HL-60 (cell line): ENCODE data around the gene CCDC159.

Experiments
- DNase-seq, 2 experiments: peaks; one replicate each; pipeline ENCODE4 v3.0.0-alpha.2; 2010 to 2020; ENCODE audit warnings: low read depth in 1 of 2, low spot score in 1 of 2
- H3K27ac ChIP-seq: fragments of 250-450 bp; sonication (Bioruptor Pico); replicated peaks from 2 replicates; pipeline ENCODE4 v1.5.1; 2020; ENCODE audit warnings: mild to moderate bottlenecking, moderate library complexity
- H3K27me3 ChIP-seq: fragments of 250-450 bp; sonication (Bioruptor Pico); 2 replicates; pipeline ENCODE4 v1.5.1; 2021; ENCODE audit warnings: mild to moderate bottlenecking, moderate library complexity; ENCODE audit not compliant: insufficient read depth, poor library complexity, severe bottlenecking
- H3K4me3 ChIP-seq: replicated peaks from 2 replicates; pipeline ENCODE4 v1.5.1; 2011; ENCODE audit warnings: mild to moderate bottlenecking, control low read depth, low read length; ENCODE audit not compliant: insufficient read depth
- GABPA ChIP-seq: IDR thresholded peaks from 2 replicates; pipeline ENCODE4 v1.6.1; 2012; ENCODE audit warnings: low read depth
- POLR2AphosphoS5 ChIP-seq: IDR thresholded peaks from 2 replicates; pipeline ENCODE4 v1.6.1; 2012; ENCODE audit warnings: low read depth
- SPI1 ChIP-seq: IDR thresholded peaks from 2 replicates; pipeline ENCODE4 v1.6.1; 2012; ENCODE audit warnings: low read depth, mild to moderate bottlenecking, borderline replicate concordance
- TF ChIP-seq, protein P1 (sequence below): IDR thresholded peaks from one replicate; pipeline ENCODE4 v1.5.1; 2011; ENCODE audit warnings: low read length, control low read depth, inconsistent platforms; ENCODE audit not compliant: insufficient read depth
- TF ChIP-seq, protein P2 (sequence below): IDR thresholded peaks from 2 replicates; pipeline ENCODE4 v1.6.1; 2012; ENCODE audit warnings: low read depth; ENCODE audit not compliant: insufficient replicate concordance

Gene CCDC159

DNA sequence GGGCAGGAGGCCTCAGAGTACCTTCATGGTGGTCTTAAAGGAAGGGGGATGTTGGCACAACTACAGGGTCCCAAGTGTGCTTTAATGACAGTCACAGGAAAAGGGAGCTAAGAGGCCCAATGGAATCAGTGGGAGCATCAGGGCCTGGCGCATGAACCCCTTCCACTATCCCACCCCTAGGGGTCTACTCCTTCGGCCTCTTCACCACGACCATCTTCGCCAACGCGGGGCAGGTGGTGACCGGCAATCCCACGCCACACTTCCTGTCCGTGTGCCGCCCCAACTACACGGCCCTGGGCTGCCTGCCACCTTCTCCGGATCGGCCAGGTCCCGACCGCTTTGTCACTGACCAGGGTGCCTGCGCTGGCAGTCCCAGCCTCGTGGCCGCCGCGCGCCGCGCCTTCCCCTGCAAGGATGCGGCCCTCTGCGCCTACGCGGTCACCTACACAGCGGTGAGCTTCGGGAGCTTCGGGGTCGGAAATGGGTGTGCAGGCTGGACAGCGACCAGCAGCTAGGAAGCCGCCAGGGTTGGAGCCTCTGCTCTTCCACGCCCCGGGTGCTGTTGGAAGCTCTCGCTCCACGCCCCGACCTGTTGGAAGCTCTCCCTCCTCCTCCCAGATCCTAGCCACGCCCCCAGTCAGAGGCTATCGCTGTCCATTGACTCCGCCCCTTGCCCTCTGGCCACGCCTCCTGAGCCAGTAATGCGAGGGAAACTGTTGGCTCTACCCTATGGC, 14.9 kb downstream of the CCDC159 start:
- TF ChIP-seq POLR2AphosphoS5 (no peak), GABPA (no peak), SPI1 (no peak)
- TF ChIP-seq, protein P1, sequence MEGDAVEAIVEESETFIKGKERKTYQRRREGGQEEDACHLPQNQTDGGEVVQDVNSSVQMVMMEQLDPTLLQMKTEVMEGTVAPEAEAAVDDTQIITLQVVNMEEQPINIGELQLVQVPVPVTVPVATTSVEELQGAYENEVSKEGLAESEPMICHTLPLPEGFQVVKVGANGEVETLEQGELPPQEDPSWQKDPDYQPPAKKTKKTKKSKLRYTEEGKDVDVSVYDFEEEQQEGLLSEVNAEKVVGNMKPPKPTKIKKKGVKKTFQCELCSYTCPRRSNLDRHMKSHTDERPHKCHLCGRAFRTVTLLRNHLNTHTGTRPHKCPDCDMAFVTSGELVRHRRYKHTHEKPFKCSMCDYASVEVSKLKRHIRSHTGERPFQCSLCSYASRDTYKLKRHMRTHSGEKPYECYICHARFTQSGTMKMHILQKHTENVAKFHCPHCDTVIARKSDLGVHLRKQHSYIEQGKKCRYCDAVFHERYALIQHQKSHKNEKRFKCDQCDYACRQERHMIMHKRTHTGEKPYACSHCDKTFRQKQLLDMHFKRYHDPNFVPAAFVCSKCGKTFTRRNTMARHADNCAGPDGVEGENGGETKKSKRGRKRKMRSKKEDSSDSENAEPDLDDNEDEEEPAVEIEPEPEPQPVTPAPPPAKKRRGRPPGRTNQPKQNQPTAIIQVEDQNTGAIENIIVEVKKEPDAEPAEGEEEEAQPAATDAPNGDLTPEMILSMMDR, result no peak
- TF ChIP-seq, protein P2, sequence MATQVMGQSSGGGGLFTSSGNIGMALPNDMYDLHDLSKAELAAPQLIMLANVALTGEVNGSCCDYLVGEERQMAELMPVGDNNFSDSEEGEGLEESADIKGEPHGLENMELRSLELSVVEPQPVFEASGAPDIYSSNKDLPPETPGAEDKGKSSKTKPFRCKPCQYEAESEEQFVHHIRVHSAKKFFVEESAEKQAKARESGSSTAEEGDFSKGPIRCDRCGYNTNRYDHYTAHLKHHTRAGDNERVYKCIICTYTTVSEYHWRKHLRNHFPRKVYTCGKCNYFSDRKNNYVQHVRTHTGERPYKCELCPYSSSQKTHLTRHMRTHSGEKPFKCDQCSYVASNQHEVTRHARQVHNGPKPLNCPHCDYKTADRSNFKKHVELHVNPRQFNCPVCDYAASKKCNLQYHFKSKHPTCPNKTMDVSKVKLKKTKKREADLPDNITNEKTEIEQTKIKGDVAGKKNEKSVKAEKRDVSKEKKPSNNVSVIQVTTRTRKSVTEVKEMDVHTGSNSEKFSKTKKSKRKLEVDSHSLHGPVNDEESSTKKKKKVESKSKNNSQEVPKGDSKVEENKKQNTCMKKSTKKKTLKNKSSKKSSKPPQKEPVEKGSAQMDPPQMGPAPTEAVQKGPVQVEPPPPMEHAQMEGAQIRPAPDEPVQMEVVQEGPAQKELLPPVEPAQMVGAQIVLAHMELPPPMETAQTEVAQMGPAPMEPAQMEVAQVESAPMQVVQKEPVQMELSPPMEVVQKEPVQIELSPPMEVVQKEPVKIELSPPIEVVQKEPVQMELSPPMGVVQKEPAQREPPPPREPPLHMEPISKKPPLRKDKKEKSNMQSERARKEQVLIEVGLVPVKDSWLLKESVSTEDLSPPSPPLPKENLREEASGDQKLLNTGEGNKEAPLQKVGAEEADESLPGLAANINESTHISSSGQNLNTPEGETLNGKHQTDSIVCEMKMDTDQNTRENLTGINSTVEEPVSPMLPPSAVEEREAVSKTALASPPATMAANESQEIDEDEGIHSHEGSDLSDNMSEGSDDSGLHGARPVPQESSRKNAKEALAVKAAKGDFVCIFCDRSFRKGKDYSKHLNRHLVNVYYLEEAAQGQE, result peak; percentile 74
- Histone ChIP-seq H3K27ac (no peak overlapping the region), H3K4me3 (no peak overlapping the region), H3K27me3 (no peaks in the 10 kb centered on the region)
- no peak for DNase-seq

DNA sequence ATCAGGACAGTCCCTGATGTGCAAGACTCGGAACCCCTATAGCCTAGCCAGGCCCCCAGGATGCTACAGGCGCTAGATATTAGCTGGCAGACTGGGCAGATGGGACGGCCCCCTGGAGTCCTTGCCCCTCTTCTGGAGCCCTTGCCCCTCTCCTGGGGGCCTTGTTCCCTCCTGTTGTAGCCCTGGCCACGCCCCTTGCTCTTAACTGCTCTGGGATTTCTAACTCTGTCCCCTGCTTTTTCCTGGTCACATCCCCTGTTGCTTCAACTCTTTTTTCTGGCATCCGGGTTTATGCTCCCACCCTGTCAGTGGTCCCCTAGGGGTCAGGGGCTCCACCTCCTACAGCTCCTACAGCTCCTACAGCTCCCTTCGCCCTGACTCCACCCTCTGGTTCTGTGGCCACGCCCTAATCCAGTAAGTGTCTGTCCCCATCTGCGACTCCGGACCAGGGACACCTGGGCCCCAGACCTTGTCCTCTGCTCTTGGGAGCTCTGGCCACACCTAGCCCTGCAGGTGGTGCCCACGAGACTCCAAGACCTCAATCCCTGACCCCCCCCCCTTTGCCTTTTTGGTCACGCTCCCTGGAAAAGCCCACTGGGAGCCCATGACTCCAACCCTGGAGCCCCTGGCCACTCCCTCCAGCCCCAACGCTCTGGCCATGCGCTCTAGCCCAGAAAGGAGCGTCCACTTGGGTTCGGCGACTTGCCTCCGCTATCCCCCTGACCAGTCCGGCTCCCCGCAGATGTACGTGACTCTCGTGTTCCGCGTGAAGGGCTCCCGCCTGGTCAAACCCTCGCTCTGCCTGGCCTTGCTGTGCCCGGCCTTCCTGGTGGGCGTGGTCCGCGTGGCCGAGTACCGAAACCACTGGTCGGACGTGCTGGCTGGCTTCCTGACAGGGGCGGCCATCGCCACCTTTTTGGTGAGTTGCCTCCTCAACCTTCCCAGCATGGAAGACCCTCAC, 15.7 kb downstream of the CCDC159 start:
- DNase-seq, result no peak
- H3K27ac ChIP-seq, result no peak overlapping the region
- TF ChIP-seq GABPA (no peak), SPI1 (no peak), POLR2AphosphoS5 (no peak)
- TF ChIP-seq, protein P2, result no peak
- TF ChIP-seq, protein P1, result no peak
- no peak overlapping the region for H3K4me3 ChIP-seq
- no peaks in the 10 kb centered on the region for H3K27me3 ChIP-seq

DNA sequence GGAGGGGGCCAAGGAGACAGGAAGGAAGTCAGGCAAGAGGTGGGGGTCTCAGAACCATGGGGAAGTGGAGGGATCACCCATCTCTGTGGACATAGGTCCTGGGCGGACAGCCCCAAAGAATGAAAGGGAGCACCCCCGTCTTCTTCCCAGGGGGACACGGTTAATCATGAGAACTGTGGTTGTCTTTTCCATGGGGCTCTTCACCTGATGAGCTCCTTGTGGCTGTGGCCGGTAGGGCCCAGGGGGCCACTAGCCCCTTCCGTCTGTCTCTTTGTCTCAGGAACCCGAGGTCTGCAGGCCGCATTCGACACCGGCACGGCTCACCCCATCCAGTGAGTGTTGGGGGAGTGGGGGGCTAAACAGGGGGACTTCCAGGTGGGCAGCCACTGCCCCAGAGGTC, 17.6 kb downstream of the CCDC159 start:
- H3K4me3 ChIP-seq, result no peak overlapping the region
- TF ChIP-seq POLR2AphosphoS5 (no peak), SPI1 (no peak), GABPA (no peak)
- TF ChIP-seq, protein P1, result no peak
- TF ChIP-seq, protein P2, result no peak
- no peak for DNase-seq
- no peaks in the 10 kb centered on the region for H3K27me3 ChIP-seq
- H3K27ac ChIP-seq, result no peak overlapping the region
